Psoas muscle (tissue), 8 donors: ENCODE results near the gene QDPR. TPM values are rescaled to one million over a fixed set of nuclear protein-coding genes. Genes with fewer than 3 reads are reported as not detected.

Experiments
- ATAC-seq, 4 donors: fragments of 200-7000 bp; cut with Tn5 transposase; one replicate each; pipeline ENCODE4 v1.9.1; 2020; ENCODE audit warnings: moderate library complexity in 3 of 4, mild to moderate bottlenecking in 2 of 4
- DNase-seq, 2 donors: peaks; one replicate each; pipeline ENCODE4 v3.0.0-alpha.2; 2020
- H3K27ac ChIP-seq: fragments of 200-600 bp; one replicate; pipeline ENCODE4 v1.8.0; 2022
- H3K27me3 ChIP-seq, 3 donors: fragments of 200-600 bp in 1 of 3; one replicate each; pipeline versions ENCODE4 v1.6.1 to v1.8.0; 2013 to 2022; ENCODE audit warnings: low read length in 2 of 3, mild to moderate bottlenecking in 2 of 3, moderate library complexity in 1 of 3; ENCODE audit not compliant: insufficient read depth in 3 of 3
- H3K36me3 ChIP-seq, 2 donors: fragments of 200-600 bp in 1 of 2; one replicate each; pipeline versions ENCODE4 v1.6.1 to v1.8.0; 2013 to 2022; ENCODE audit warnings: low read depth in 1 of 2, mild to moderate bottlenecking in 1 of 2, moderate library complexity in 1 of 2; ENCODE audit not compliant: insufficient read depth in 1 of 2
- H3K4me1 ChIP-seq: fragments of 200-600 bp; one replicate; pipeline ENCODE4 v1.8.0; 2022
- H3K4me3 ChIP-seq: fragments of 200-600 bp; one replicate; pipeline ENCODE4 v1.8.0; 2022; ENCODE audit warnings: mild to moderate bottlenecking
- H3K9me3 ChIP-seq: fragments of 200-600 bp; one replicate; pipeline ENCODE4 v1.8.0; 2022
- CTCF ChIP-seq: fragments of 200-600 bp; IDR thresholded peaks from one replicate; pipeline ENCODE4 v1.8.0; 2022; ENCODE audit warnings: antibody characterized with exemption
- WGBS, 3 donors: extraction: QIAGEN DNeasy Blood & Tissue Kit; methylation state at CpG; one replicate each; pipeline versions ENCODE4 v1.1.6 to v1.1.7; 2013; 5-methylcytosine and 5-hydroxymethylcytosine counted together
- intact Hi-C, 2 donors: fragments of 100-400 bp; cut with DNase I; formaldehyde crosslinking; loops; one replicate each; pipeline versions ENCODE4 v1.11.0 to v1.14.2; 2022
- polyA plus RNA-seq, 3 donors: library from polyadenylated mRNA; stranded (reverse); fragments of 200-250 nt; gene quantifications; one replicate each; pipeline ENCODE4 v1.2.3, GENCODE V29; 2013
- total RNA-seq, 4 donors: library from RNA; stranded (reverse); fragmentation: NEBNext Ultra II Directional in 2 of 4; extraction: Animal tissue kit (Norgen Biotek cat#: 25700) in 2 of 4; gene quantifications; one replicate each; pipeline versions ENCODE4 v1.2.1 to v1.2.4, GENCODE V29; 2021 to 2023
- donor health status: healthy with polysubstance abuse.
- donor health status: DM: no; HTN: no; CAD: no; lungs with moderate emphysema.
- donor health status: Bipolar disorder and iron deficiency.
- donor health status: healthy.
- donor health status: DM: yes; HTN: yes; CAD: no.
- donor health status: DM: no; HTN: no; CAD: no.
- donor health status: DM: no; HTN: no; CAD: no.
- donor health status: DM: yes; HTN: yes; CAD: no.

Gene QDPR
- total and polyA plus RNA-seq, 7 donors = 17.6 to 53.2 (median 39.2) TPM

GRCh38 chr4:17497890-17498523 lies 13.9 kb downstream of the QDPR start:
- 88 to 91% (median 90%) methylated on average over 7 of the region's 7 CpGs for WGBS, 3 donors
- H3K27ac ChIP-seq = no peak overlapping the region
- no peak for ATAC-seq
- TF ChIP-seq CTCF = no peak
- peaks cover 7 to 90% of the 10 kb centered on the region in 2 donors for H3K36me3 ChIP-seq
- H3K27me3 ChIP-seq = no peaks in the 10 kb centered on the region
- no peak overlapping the region for H3K4me3 ChIP-seq
- intact Hi-C loops = no loop called here
- H3K4me1 ChIP-seq = no peaks in the 10 kb centered on the region
- H3K9me3 ChIP-seq = no peaks in the 10 kb centered on the region
- no peak for DNase-seq

GRCh38 chr4:17494258-17495190 lies 17.4 kb downstream of the QDPR start:
- TF ChIP-seq CTCF = no peak
- H3K36me3 ChIP-seq = peaks cover 0 to 76% of the 10 kb centered on the region in 2 donors
- WGBS, 3 donors = 76 to 82% (median 78%) methylated on average over 10 of the region's 10 CpGs

GRCh38 chr4:17493619-17494018 lies 18.3 kb downstream of the QDPR start:
- Histone ChIP-seq H3K4me3 (no peak overlapping the region), H3K36me3 (peaks cover 3 to 76% of the 10 kb centered on the region in 2 donors), H3K27me3 (no peaks in the 10 kb centered on the region), H3K27ac (no peak overlapping the region), H3K9me3 (no peaks in the 10 kb centered on the region), H3K4me1 (no peaks in the 10 kb centered on the region)
- ATAC-seq (no peak), DNase-seq (no peak)
- TF ChIP-seq CTCF = no peak
- 77 to 89% (median 81%) methylated on average over 4 of the region's 4 CpGs for WGBS, 3 donors
- intact Hi-C loops = no loop called here

More at GRCh38 chr4:17494258-17495190, 17.4 kb downstream of the QDPR start:
- no peaks in the 10 kb centered on the region for H3K27me3 ChIP-seq
- intact Hi-C loops = no loop called here
- no peak overlapping the region for H3K4me3 ChIP-seq
- H3K9me3 ChIP-seq = no peaks in the 10 kb centered on the region
- no peaks in the 10 kb centered on the region for H3K4me1 ChIP-seq
- ATAC-seq = no peak
- no peak overlapping the region for H3K27ac ChIP-seq
- no peak for DNase-seq

GRCh38 chr4:17492876-17493275 lies 19.0 kb downstream of the QDPR start:
- Histone ChIP-seq H3K36me3 (peaks cover 4 to 76% of the 10 kb centered on the region in 2 donors), H3K4me3 (no peak overlapping the region), H3K27ac (no peak overlapping the region), H3K4me1 (no peaks in the 10 kb centered on the region), H3K9me3 (no peaks in the 10 kb centered on the region), H3K27me3 (no peaks in the 10 kb centered on the region)
- intact Hi-C loops = no loop called here
- ATAC-seq (no peak), DNase-seq (no peak)
- TF ChIP-seq CTCF = no peak
- WGBS, 3 donors = 92 to 93% (median 92%) methylated on average over 2 of the region's 2 CpGs
